SK-N-SH (cell line): ENCODE results near the gene CEACAM7. TPM values are rescaled to one million over a fixed set of nuclear protein-coding genes. Genes with fewer than 3 reads are reported as not detected.

ENCODE experiments used
- CTCF ChIA-PET: fragments of 300-600, 350-600 bp; formaldehyde crosslinking; extraction: SDS; loops from one replicate; lab custom pipeline; 2021; lab: Yijun Ruan, JAX
- POLR2A ChIA-PET: fragments of 350-600 bp; sonication (Branson Sonifier 250); formaldehyde crosslinking; extraction: SDS; loops from one replicate; lab custom pipeline; 2020; ENCODE audit warnings: antibody characterized with exemption, inconsistent platforms; lab: Yijun Ruan, JAX
- DNase-seq: peaks from one replicate; pipeline ENCODE4 v3.0.0; 2012
- H2AFZ ChIP-seq: fragments of 200-600 bp; sonication (generic); 2 replicates; pipeline ENCODE4 v1.8.1; 2016; ENCODE audit warnings: antibody characterized with exemption, mild to moderate bottlenecking, low read depth
- H3F3A ChIP-seq: fragments of 200-600 bp; sonication (generic); replicated peaks from 2 replicates; pipeline ENCODE3; 2016; ENCODE audit warnings: antibody characterized with exemption, mild to moderate bottlenecking; ENCODE audit not compliant: insufficient read depth
- H3K27ac ChIP-seq, 2 experiments: fragments of 200-500 bp in 1 of 2; fragments of 200-600 bp in 1 of 2; sonication (Bioruptor generic) in 1 of 2; sonication (generic), shearing (Covaris generic) in 1 of 2; 2 replicates each; pipeline versions ENCODE4 v1.5.1 to v1.6.1; 2014 to 2016; ENCODE audit warnings: low read depth in 2 of 2, inconsistent platforms in 1 of 2, low read length in 1 of 2, mild to moderate bottlenecking in 1 of 2, mixed read lengths in 1 of 2
- H3K27me3 ChIP-seq: fragments of 200-600 bp; sonication (generic), shearing (Covaris generic); 2 replicates; pipeline ENCODE4 v1.6.1; 2016; ENCODE audit warnings: mixed run types; ENCODE audit not compliant: insufficient read depth
- H3K36me3 ChIP-seq, 2 experiments: fragments of 200-500 bp in 1 of 2; fragments of 200-600 bp in 1 of 2; sonication (Bioruptor generic) in 1 of 2; sonication (generic) in 1 of 2; replicated peaks in 1 of 2; 2 replicates each; pipeline versions ENCODE3 to v1.5.1; 2014 to 2016; ENCODE audit warnings: low read length in 1 of 2, mild to moderate bottlenecking in 1 of 2; ENCODE audit not compliant: insufficient read depth in 2 of 2, control insufficient read depth in 1 of 2
- H3K4me1 ChIP-seq, 2 experiments: fragments of 200-500 bp in 1 of 2; fragments of 200-600 bp in 1 of 2; sonication (Bioruptor generic) in 1 of 2; sonication (generic), shearing (Covaris generic) in 1 of 2; 2 replicates each; pipeline versions ENCODE4 v1.5.1 to v1.6.1; 2014 to 2016; ENCODE audit warnings: low read depth in 1 of 2, low read length in 1 of 2, mixed run types in 1 of 2; ENCODE audit not compliant: insufficient read depth in 2 of 2, control insufficient read depth in 1 of 2
- H3K4me2 ChIP-seq: fragments of 200-600 bp; sonication (generic), shearing (Covaris generic); 2 replicates; pipeline ENCODE4 v1.6.1; 2017; ENCODE audit warnings: mixed run types
- H3K4me3 ChIP-seq, 2 experiments: fragments of 200-500 bp in 1 of 2; fragments of 200-600 bp in 1 of 2; sonication (Bioruptor generic) in 1 of 2; sonication (generic), shearing (Covaris generic) in 1 of 2; 2 replicates each; pipeline versions ENCODE4 v1.5.1 to v1.8.1; 2014 to 2016; ENCODE audit warnings: low read depth in 2 of 2, inconsistent platforms in 1 of 2, low read length in 1 of 2, mild to moderate bottlenecking in 1 of 2, mixed read lengths in 1 of 2, moderate library complexity in 1 of 2
- H3K79me2 ChIP-seq: fragments of 200-600 bp; sonication (generic); 2 replicates; pipeline ENCODE4 v1.8.1; 2017; ENCODE audit warnings: mild to moderate bottlenecking; ENCODE audit not compliant: insufficient read depth
- H3K9ac ChIP-seq: fragments of 200-600 bp; sonication (generic); 2 replicates; pipeline ENCODE4 v1.6.1; 2017; ENCODE audit warnings: mixed run types
- H3K9me2 ChIP-seq: fragments of 200-600 bp; sonication (generic); 2 replicates; pipeline ENCODE4 v1.6.1; 2017; ENCODE audit warnings: mixed run types
- H3K9me3 ChIP-seq: fragments of 200-600 bp; sonication (generic); 2 replicates; pipeline ENCODE4 v1.6.1; 2017; ENCODE audit warnings: mixed run types, mild to moderate bottlenecking, moderate library complexity
- H4K20me1 ChIP-seq: fragments of 200-600 bp; sonication (generic); 2 replicates; pipeline ENCODE4 v1.6.1; 2017; ENCODE audit warnings: mild to moderate bottlenecking, mixed run types; ENCODE audit not compliant: insufficient read depth
- CHD2 ChIP-seq: fragments of 150-350 bp; IDR thresholded peaks from 2 replicates; pipeline ENCODE4 v1.6.1; 2018; ENCODE audit warnings: low read length; ENCODE audit not compliant: partially characterized antibody
- FOSL2 ChIP-seq: IDR thresholded peaks from 2 replicates; pipeline ENCODE4 v1.4.0; 2012; ENCODE audit warnings: low read depth, mild to moderate bottlenecking, moderate library complexity, borderline replicate concordance
- FOXJ3 ChIP-seq: sonication (generic); formaldehyde crosslinking; IDR thresholded peaks from 2 replicates; pipeline ENCODE4 v1.5.1; 2020; ENCODE audit warnings: mild to moderate bottlenecking, missing genetic modification reagents
- IRF3 ChIP-seq: fragments of 150-350 bp; IDR thresholded peaks from 2 replicates; pipeline ENCODE4 v1.6.1; 2016; ENCODE audit warnings: mild to moderate bottlenecking, low read depth, low read length
- RCOR1 ChIP-seq: fragments of 150-350 bp; IDR thresholded peaks from 2 replicates; pipeline ENCODE4 v1.6.1; 2017; ENCODE audit warnings: antibody characterized with exemption, low read length
- REST ChIP-seq: IDR thresholded peaks from 2 replicates; pipeline ENCODE4 v1.6.1; 2012; ENCODE audit warnings: mild to moderate bottlenecking, low read depth, low read length, moderate library complexity
- RXRA ChIP-seq: IDR thresholded peaks from 2 replicates; pipeline ENCODE4 v1.4.0; 2012; ENCODE audit warnings: low read depth, mild to moderate bottlenecking, borderline replicate concordance
- SMC3 ChIP-seq: IDR thresholded peaks from 2 replicates; pipeline ENCODE4 v1.6.1; 2012; ENCODE audit warnings: low read depth, low read length, improper control_type of control experiment
- TCF12 ChIP-seq: IDR thresholded peaks from 2 replicates; pipeline ENCODE4 v1.4.0; 2012
- TEAD4 ChIP-seq: IDR thresholded peaks from 2 replicates; pipeline ENCODE4 v1.4.0; 2012; ENCODE audit warnings: mild to moderate bottlenecking, borderline replicate concordance; ENCODE audit not compliant: insufficient read depth
- YY1 ChIP-seq: IDR thresholded peaks from 2 replicates; pipeline ENCODE4 v1.4.0; 2012; ENCODE audit warnings: low read depth, mild to moderate bottlenecking
- ZBTB33 ChIP-seq: IDR thresholded peaks from 2 replicates; pipeline ENCODE4 v1.4.0; 2012; ENCODE audit warnings: low read depth, borderline replicate concordance
- WGBS: methylation state at CpG from one replicate; pipeline ENCODE4 v1.1.6; 2017; ENCODE audit warnings: low lambda C conversion rate; 5-methylcytosine and 5-hydroxymethylcytosine counted together
- polyA plus RNA-seq, 3 experiments: library from polyadenylated mRNA; depleted of rRNA; stranded (reverse); fragments of >200 nt; gene quantifications; 2 replicates each; pipeline ENCODE4 v1.2.3, GENCODE V29; 2012
- small RNA-seq, 7 experiments: library from RNA; depleted of rRNA; stranded (forward); fragments of <200 nt; gene quantifications; one replicate each; pipeline ENCODE3, GENCODE V24; 2012

Gene CEACAM7
- polyA plus RNA-seq, 1 of the 3 experiments (the other 2 are of a cell fraction) = not detected

GRCh38 chr19:41623360-41623759 is 64.7 kb downstream of the CEACAM7 start:
- Histone ChIP-seq H3K27ac (no peak overlapping the region), H3K4me2 (no peak overlapping the region), H3K27me3 (peaks cover 9% of the 10 kb centered on the region; the same call in 1 of the 2 replicates), H3F3A (no peaks in the 10 kb centered on the region), H3K4me3 (no peak overlapping the region), H2AFZ (no peak overlapping the region), H3K79me2 (no peaks in the 10 kb centered on the region), H3K9me2 (no peaks in the 10 kb centered on the region), H3K9me3 (no peaks in the 10 kb centered on the region), H3K4me1 (no peaks in the 10 kb centered on the region), H3K36me3 (no peaks in the 10 kb centered on the region), H4K20me1 (no peaks in the 10 kb centered on the region), H3K9ac (no peak overlapping the region)
- 5% methylated on average over 4 of the region's 4 CpGs for WGBS
- DNase-seq = no peak
- TF ChIP-seq RCOR1 = no peak
- TF ChIP-seq CHD2 = no peak
- TF ChIP-seq TEAD4 = no peak
- no peak for TF ChIP-seq RXRA
- TF ChIP-seq FOSL2 = no peak
- no peak for TF ChIP-seq REST
- TF ChIP-seq SMC3 = no peak
- TF ChIP-seq FOXJ3 (CRISPR knock-in tag) = no peak
- TF ChIP-seq IRF3 = no peak
- no peak for TF ChIP-seq YY1
- no peak for TF ChIP-seq TCF12
- TF ChIP-seq ZBTB33 = no peak
- ChIA-PET CTCF (no interaction called here), POLR2A (no interaction called here)

Small RNA genes within 50 kb of the gene (small RNA-seq; reads per million reads assigned to genes)
- 0 reads per million in 7 experiments for gene AC243960.4

Other genes starting within 250 kb of the CEACAM7 start
- gene DMAC2, start 248.4 kb downstream of the CEACAM7 start, polyA plus RNA-seq (2012; rRNA removed) = 70.2 and 71.4 TPM in 2 replicates
- not detected in 2 replicates for gene ERICH4, start 245.1 kb downstream of the CEACAM7 start, polyA plus RNA-seq (2012; rRNA removed)
- gene CEACAM21, start 112.1 kb downstream of the CEACAM7 start, polyA plus RNA-seq (2012; rRNA removed) = not detected in 2 replicates
- not detected in 2 replicates for gene CEACAM4, start 61.2 kb downstream of the CEACAM7 start, polyA plus RNA-seq (2012; rRNA removed)
- gene CEACAM5, start 20.4 kb upstream of the CEACAM7 start, polyA plus RNA-seq (2012; rRNA removed) = not detected in 2 replicates
- gene CEACAM6, start 67.3 kb upstream of the CEACAM7 start, polyA plus RNA-seq (2012; rRNA removed) = not detected in 2 replicates
- not detected in 2 replicates for gene CEACAM3, start 108.3 kb upstream of the CEACAM7 start, polyA plus RNA-seq (2012; rRNA removed)
- gene LYPD4, start 156.4 kb upstream of the CEACAM7 start, polyA plus RNA-seq (2012; rRNA removed) = not detected in 2 replicates
- gene DMRTC2, start 156.8 kb upstream of the CEACAM7 start, polyA plus RNA-seq (2012; rRNA removed) = not detected in 2 replicates
- gene RPS19, start 172.0 kb upstream of the CEACAM7 start, polyA plus RNA-seq (2012; rRNA removed) = 2,819 and 3,310 TPM in 2 replicates
- gene CD79A, start 189.0 kb upstream of the CEACAM7 start, polyA plus RNA-seq (2012; rRNA removed) = 0.20 and 0.31 TPM in 2 replicates
- 67.3 and 102 TPM in 2 replicates for gene ARHGEF1, start 194.9 kb upstream of the CEACAM7 start, polyA plus RNA-seq (2012; rRNA removed)
- 0.03 and 0.07 TPM in 2 replicates for gene ERFL, start 240.2 kb upstream of the CEACAM7 start, polyA plus RNA-seq (2012; rRNA removed)